Transverse colon (tissue), 4 donors: ENCODE results near the gene ARHGAP10. TPM values are rescaled to one million over a fixed set of nuclear protein-coding genes. Genes with fewer than 3 reads are reported as not detected.
A peak's percentile ranks its signal among the peaks of the same experiment; 100 is the strongest.

Experiments
- DNase-seq: peaks from one replicate; pipeline ENCODE4 v3.0.0-alpha.2; 2019
- H3K27ac ChIP-seq, 4 donors: fragments of 200-600 bp; sonication (generic); 2 replicates each; pipeline ENCODE4 v1.5.1; 2016 to 2018; ENCODE audit warnings: inconsistent platforms in 4 of 4
- H3K27me3 ChIP-seq: fragments of 200-600 bp; sonication (generic); 2 replicates; pipeline ENCODE4 v1.5.1; 2017; ENCODE audit warnings: inconsistent platforms
- H3K36me3 ChIP-seq, 4 donors: fragments of 200-600 bp; sonication (generic); 2 replicates each; pipeline ENCODE4 v1.5.1; 2017 to 2019; ENCODE audit warnings: inconsistent platforms in 4 of 4
- H3K4me1 ChIP-seq, 4 donors: fragments of 200-600 bp; sonication (generic); 2 replicates each; pipeline ENCODE4 v1.5.1; 2017 to 2020; ENCODE audit warnings: inconsistent platforms in 4 of 4
- H3K4me3 ChIP-seq, 4 donors: fragments of 200-600 bp; sonication (generic); 1 replicate in 1 of 4; 2 replicates in 3 of 4; pipeline versions ENCODE4 v1.5.1 to v1.6.1; 2017 to 2019; ENCODE audit warnings: inconsistent platforms in 4 of 4
- H3K9me3 ChIP-seq, 2 donors: fragments of 200-600 bp; sonication (generic); 2 replicates each; pipeline ENCODE4 v1.5.1; 2017 to 2019; ENCODE audit warnings: inconsistent platforms in 2 of 2
- CTCF ChIP-seq, 5 experiments: fragments of 200-600 bp in 3 of 5; fragments of 450-650 bp in 2 of 5; sonication (generic) in 3 of 5; IDR thresholded peaks; 1 replicate in 2 of 5; 2 replicates in 3 of 5; pipeline ENCODE4 v1.5.1; 2016 to 2017; ENCODE audit warnings: antibody characterized with exemption in 5 of 5, inconsistent platforms in 3 of 5, mild to moderate bottlenecking in 2 of 5, moderate library complexity in 1 of 5
- EP300 ChIP-seq: sonication (generic); formaldehyde crosslinking; IDR thresholded peaks from one replicate; pipeline ENCODE4 v1.6.1; 2017; ENCODE audit warnings: antibody characterized with exemption, low read depth
- POLR2A ChIP-seq: fragments of 450-650 bp; IDR thresholded peaks from one replicate; pipeline ENCODE4 v1.6.1; 2016; ENCODE audit warnings: antibody characterized with exemption, mild to moderate bottlenecking, moderate library complexity
- POLR2AphosphoS5 ChIP-seq, 3 donors: sonication (generic); formaldehyde crosslinking; IDR thresholded peaks; one replicate each; pipeline ENCODE4 v1.6.1; 2016; ENCODE audit warnings: antibody characterized with exemption in 3 of 3
- WGBS, 2 donors: methylation state at CpG; one replicate each; pipeline ENCODE4 v1.1.5; 2018; ENCODE audit warnings: low coverage in 1 of 2; 5-methylcytosine and 5-hydroxymethylcytosine counted together
- in situ Hi-C, 4 donors: fragments of 200-750 bp; cut with MboI; loops; one replicate each; pipeline versions ENCODE4 v1.15.0 to v1.15.1; 2017; ENCODE audit warnings: low sequenced_read_pairs in 3 of 4, low pct_ligation_motif_present in 1 of 4, low pct_unique_long_range_greater_than_20kb in 1 of 4
- intact Hi-C: fragments of 100-400 bp; cut with DNase I; formaldehyde crosslinking; loops from one replicate; pipeline ENCODE4 v1.15.1; 2023; ENCODE audit warnings: low total_unique reads
- total RNA-seq, 4 donors: library from RNA; depleted of rRNA; stranded (reverse); fragments of >200 nt; gene quantifications; one replicate each; pipeline ENCODE4 v1.1.0, GENCODE V29; 2016

The ARHGAP10 gene
- total RNA-seq, 4 donors from 2014 or later = 14.7 to 27.3 (median 22.9) TPM

- no peaks in the 10 kb centered on the region for H3K27me3 ChIP-seq
- no peaks in the 10 kb centered on the region for H3K36me3 ChIP-seq
- WGBS, 2 donors = 29 to 68% methylated on average over 1 of the region's 1 CpG
- in situ Hi-C loops (no loop called here), intact Hi-C loops (no loop called here)
- DNase-seq = no peak
- peak overlapping the region in 1 of 4 donors; percentile 72 for H3K27ac ChIP-seq
- TF ChIP-seq POLR2AphosphoS5 (IDR thresholded peaks at IDR 0.05) (no peak), CTCF (IDR thresholded peaks at IDR 0.05) (no peak), EP300 (no peak), POLR2A (no peak)
- no peak overlapping the region for H3K4me3 ChIP-seq
- peaks cover 3 to 25% (median 5%) of the 10 kb centered on the region in 4 donors for H3K4me1 ChIP-seq
- no peaks in the 10 kb centered on the region for H3K9me3 ChIP-seq
Measured at GRCh38 chr4:147837854-147838253, 106.0 kb downstream of the ARHGAP10 start.

- intact Hi-C loops = no loop called here
- no peaks in the 10 kb centered on the region for H3K36me3 ChIP-seq
- H3K4me1 ChIP-seq = peaks cover 3 to 25% (median 5%) of the 10 kb centered on the region in 4 donors
- 67 to 70% methylated on average over 2 of the region's 2 CpGs for WGBS, 2 donors
- in situ Hi-C loops = no loop called here
- H3K27ac ChIP-seq = peak overlapping the region in 1 of 4 donors; percentile 58
- DNase-seq = no peak
- no peak overlapping the region for H3K4me3 ChIP-seq
- no peak for TF ChIP-seq CTCF (IDR thresholded peaks at IDR 0.05)
- TF ChIP-seq POLR2A = no peak
- TF ChIP-seq POLR2AphosphoS5 (IDR thresholded peaks at IDR 0.05) = no peak
- TF ChIP-seq EP300 = no peak
- H3K27me3 ChIP-seq = no peaks in the 10 kb centered on the region
- no peaks in the 10 kb centered on the region for H3K9me3 ChIP-seq
Measured at GRCh38 chr4:147839200-147839599, 107.3 kb downstream of the ARHGAP10 start.

GRCh38 chr4:147839663-147840062, 107.8 kb downstream of the ARHGAP10 start:
- 77 to 79% methylated on average over 3 of the region's 3 CpGs for WGBS, 2 donors
- in situ Hi-C loops = no loop called here
- intact Hi-C loops = no loop called here

More at GRCh38 chr4:147839663-147840062, 107.8 kb downstream of the ARHGAP10 start:
- no peaks in the 10 kb centered on the region for H3K36me3 ChIP-seq
- H3K27me3 ChIP-seq = no peaks in the 10 kb centered on the region
- no peak overlapping the region for H3K4me3 ChIP-seq
- no peak for TF ChIP-seq CTCF (IDR thresholded peaks at IDR 0.05)
- TF ChIP-seq POLR2A = no peak
- no peak for TF ChIP-seq POLR2AphosphoS5 (IDR thresholded peaks at IDR 0.05)
- no peak for TF ChIP-seq EP300
- peaks cover 3 to 25% (median 5%) of the 10 kb centered on the region in 4 donors for H3K4me1 ChIP-seq
- peak overlapping the region in 1 of 4 donors; percentile 58 for H3K27ac ChIP-seq
- DNase-seq = no peak
- no peaks in the 10 kb centered on the region for H3K9me3 ChIP-seq
